NCI-H446 treated with DMSO at 0.1 percent for 48 hours (cell line): ENCODE results near the gene PAFAH2.
A peak's percentile ranks its signal among the peaks of the same experiment; 100 is the strongest.
"Not testable (repeated sequence)": the region's sequence is repeated elsewhere in the genome, so short reads cannot be mapped to it uniquely, and the experiment has no call there.

Source experiments
- DNase-seq: peaks from one replicate; lab custom pipeline; 2025; lab: John Stamatoyannopoulos, UW

The PAFAH2 gene

DNA sequence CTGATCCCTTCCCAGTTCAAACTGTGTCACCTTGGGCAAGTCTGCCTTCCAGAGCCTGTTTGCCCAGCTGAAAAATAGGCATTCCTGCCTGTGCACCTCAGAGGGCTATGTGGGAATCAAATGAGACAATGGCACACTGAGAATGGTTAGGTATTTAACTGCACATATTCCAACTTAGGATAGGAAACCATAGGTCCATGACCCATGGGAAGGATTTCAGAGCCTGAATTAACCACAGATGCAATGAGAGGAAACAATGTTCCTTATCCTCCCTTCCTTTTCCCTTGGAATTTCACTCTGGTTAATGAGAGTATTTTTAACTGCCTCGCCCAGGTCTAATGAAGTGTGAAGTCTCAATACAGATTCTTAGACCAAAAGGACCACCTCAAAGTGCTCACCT lies 12.7 kb downstream of the PAFAH2 start:
- DNase-seq: no peak

DNA sequence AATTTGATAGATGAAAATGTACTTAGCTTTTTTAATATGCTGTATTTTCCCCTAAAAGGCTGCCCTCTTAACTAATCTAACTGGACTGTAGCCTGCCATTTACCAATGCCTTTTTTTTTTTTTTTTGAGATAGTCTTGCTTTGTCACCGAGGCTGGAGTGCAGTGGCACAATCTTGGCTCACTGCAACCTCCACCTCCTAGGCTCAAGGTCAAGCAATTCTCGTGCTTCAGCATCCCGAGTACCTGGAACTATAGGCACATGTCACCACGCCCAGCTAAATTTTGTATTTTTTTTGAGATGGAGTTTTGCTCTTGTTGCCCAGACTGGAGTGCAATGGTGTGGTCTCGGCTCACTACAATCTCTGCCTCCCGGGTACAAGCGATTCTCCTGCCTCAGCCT lies 18.7 kb downstream of the PAFAH2 start:
- no peak for DNase-seq

- DNase-seq: no peak
Observed at GRCh38 chr1:25978403-25978802, 19.5 kb downstream of the PAFAH2 start.

- no peak for DNase-seq
Observed at GRCh38 chr1:25977801-25978200, 20.1 kb downstream of the PAFAH2 start.

DNA sequence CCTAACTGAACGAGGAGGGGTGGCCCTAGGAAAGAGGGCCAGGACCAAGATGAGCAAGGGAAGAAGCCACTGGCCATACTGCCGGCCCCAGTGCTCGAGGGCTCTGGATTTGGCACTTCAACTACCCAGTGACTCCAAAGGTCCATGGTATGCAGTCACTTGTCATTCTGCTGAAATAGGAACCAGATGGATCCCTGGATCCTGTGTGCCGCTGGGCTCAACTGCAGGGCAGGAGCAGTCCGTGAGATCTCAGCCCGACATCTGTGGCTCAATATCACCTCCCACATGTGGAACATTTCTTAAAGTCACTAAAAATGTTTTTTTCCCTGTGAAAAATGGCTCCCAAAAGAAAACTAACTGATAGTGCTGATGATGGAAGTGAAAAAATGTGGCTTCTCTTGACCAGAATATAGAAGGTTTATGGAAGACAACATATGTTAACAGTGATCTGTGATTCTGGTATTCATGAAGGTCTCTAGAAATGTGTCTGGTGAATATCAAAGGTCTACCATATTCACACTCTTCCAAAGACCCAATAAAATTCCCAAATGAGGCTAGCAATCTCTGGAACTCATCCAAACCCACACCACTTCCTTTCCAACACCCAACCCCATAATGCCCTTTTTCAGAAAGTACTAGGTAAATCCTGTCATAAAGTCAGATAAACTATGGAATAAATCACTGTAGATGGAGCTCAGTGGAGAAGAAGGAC lies 24.1 kb downstream of the PAFAH2 start:
- DNase-seq: no peak

GRCh38 chr1:25971811-25972180 lies 26.1 kb downstream of the PAFAH2 start:
- DNase-seq: no peak

- no peak for DNase-seq
Observed at GRCh38 chr1:25971066-25971810, 26.6 kb downstream of the PAFAH2 start.

DNA sequence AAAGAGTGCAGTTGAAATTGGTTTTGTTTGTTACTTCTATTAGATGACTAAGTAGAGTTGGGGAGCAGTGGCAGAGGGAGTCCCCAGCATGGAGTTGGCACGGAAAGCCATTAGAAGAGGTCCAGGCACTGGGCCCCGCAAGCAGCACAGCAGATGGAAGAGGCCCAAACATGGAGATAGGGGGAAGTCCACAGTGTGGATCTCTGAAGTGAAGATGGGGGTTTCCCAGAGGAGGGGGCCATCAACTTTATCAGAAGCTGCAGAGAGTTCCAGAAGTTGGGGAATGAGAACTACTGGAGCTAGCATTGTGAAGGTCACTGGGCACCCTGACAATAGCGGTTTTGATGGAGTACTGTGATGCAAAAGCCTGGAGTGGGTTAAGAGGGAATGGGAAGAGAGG lies 30.6 kb downstream of the PAFAH2 start:
- no peak for DNase-seq

- no peak for DNase-seq
Observed at GRCh38 chr1:25959611-25960010, 38.3 kb downstream of the PAFAH2 start.

DNA sequence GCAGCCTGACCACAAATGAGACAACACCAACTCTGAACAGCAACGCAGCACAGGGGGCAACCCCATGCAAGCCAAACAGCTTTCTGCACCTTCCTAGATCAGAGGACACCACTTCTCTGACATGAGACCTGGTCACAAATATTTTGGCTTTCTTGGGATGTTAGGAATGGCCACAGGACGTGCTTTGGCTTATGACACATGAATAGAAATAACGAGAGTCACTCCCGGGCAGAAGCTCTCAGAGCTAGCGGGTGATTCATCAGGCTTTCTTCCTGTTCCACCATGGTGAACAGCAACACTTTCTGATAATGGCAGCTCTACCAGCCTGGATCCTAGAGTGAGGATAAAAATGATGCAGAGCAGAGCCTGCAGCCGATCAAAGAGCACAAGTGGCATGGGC lies 39.4 kb downstream of the PAFAH2 start:
- DNase-seq: no peak

DNA sequence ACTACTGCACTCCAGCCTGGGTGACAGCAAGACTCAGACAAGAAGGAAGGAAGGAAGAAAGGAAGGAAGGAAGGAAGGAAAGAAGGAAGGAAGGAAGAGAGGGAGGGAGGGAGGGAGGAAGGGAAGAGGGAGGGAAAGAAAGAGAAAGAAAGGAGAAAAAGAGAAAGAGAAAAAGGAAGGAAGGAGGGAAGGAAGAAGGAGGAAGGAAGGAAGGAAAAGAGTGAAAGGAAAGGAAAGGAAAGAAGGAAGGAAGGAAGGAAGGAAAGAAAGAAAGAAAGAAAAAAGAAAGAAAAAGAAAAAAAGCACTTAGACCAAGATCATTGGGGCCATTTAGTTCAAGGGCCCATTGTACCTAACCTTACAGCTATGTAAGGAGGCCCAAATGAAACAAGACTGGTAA lies 42.3 kb downstream of the PAFAH2 start:
- no peak for DNase-seq

GRCh38 chr1:25954282-25954938 lies 43.5 kb downstream of the PAFAH2 start:
- DNase-seq: no peak

DNA sequence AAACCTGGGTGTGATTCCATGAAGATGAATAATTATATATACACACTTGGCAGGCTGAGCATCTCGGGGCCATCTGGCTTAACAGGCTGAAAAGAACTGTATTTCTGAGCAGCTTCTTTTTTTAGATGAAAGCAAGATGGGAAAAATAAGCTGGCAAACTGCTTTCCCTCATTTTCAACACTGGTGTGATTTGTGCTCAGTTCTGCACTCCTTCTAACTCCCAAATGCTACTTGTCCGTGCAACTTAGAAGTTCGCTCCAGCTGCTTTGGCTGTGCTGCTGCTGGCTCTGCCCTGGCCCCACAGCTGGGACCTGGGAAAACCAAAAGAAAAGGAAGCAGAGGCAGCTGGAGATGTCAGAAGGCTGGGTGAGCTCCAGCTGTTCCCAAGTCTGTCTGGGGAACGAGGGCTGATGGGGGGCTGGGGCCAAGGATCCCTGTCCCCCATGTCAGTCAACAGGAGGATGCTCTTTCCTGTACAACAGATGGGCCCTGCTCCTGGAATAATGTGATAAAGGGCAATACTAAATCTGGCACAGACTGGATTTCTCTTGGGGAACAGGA lies 44.9 kb downstream of the PAFAH2 start:
- DNase-seq: peak; percentile 95

DNA sequence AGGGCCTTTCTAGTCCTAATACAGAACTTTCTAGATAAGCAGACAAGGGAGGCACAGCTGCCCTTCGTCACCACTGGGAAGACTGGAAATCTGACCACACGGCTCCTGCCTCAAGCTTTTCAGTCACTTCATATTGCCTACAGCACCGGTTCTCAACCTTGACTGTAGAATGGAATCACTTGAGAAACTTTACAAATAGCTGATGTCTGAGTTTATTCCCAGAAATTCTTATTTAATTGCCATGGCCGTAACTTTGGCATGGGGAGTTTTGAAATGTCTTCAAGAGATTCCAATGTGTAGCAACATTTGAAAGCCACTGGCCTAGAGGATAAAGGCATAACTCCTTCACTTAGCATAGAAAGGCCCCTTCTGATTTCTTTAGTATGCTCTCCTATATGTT lies 49.2 kb downstream of the PAFAH2 start:
- no peak for DNase-seq

DNA sequence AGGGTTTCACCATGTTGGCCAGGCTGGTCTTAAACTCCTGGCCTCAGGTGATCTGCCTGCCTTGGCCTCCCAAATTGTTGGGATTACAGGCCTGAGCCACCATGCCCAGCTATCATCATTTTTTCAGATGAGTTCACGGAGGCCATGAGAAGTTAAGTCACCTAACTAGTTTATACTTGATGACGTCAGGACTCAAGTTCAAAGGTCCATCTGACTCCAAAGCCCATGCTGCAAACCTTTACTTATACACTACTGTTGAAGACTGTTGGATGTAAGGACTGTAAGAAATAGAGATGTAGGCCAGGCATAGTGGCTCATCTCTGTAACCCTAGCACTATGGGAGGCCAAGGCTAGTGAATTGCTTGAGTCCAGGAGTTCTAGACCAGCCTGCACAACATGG lies 50.8 kb downstream of the PAFAH2 start:
- no peak for DNase-seq

DNA sequence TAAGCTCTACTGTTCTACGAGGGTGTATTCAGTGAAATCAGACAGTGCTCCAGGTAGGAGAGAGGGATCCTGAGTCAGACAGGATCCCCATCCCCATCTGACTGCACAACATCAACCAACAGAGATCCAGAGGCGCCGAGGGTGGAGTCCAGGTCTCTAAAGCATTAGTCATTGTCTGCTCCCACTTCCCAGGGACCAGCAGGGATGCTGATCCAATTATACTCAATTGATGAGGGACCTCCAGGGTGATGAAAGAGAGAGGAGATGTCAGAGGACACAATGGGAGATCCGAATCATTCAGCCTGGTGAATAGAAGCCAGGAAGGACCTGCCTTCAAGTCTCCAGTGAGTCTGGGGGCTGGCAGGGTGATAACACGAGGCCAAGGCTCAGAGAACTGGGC lies 52.1 kb downstream of the PAFAH2 start:
- DNase-seq: no peak

DNA sequence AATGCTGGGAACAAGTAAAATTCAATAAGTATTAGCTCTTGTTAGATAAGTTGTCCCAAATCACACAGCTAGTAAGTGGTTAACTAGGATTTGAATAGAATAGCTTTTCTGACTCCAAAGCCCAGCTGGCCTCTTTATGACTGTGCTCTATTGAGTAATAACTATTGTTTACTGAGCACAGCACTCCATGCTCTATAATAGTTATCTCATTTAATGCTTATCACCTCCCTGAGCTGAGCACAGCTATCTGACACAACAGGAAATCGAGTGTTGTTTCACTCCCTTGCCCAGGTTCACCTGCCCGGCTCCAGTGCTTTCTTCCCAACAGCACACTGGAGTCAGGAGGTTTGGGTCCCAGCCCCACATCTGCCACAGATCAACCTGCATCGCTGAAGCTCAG lies 52.9 kb downstream of the PAFAH2 start:
- DNase-seq: no peak

- not testable (repeated sequence) for DNase-seq
Observed at GRCh38 chr1:25943511-25943910, 54.4 kb downstream of the PAFAH2 start.

DNA sequence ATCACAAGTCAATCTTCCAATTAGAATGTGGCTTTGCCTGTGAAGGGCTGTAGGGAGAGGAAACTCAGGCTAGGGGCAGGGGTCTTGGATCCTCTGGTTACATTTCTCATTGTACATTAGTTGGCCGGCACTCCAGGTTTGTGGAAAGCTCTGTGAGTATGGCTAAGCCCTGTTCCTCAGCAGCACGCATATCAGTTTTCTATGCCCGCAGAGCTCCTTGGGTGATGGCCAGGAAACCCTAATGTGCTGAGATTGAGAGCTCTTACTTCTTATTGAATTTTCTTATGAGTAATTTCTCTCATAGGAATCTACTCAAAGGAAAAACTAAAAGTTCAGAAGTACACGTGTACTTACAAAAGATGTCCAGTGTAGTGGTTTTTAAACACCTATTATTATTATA lies 60.9 kb downstream of the PAFAH2 start:
- DNase-seq: no peak

DNA sequence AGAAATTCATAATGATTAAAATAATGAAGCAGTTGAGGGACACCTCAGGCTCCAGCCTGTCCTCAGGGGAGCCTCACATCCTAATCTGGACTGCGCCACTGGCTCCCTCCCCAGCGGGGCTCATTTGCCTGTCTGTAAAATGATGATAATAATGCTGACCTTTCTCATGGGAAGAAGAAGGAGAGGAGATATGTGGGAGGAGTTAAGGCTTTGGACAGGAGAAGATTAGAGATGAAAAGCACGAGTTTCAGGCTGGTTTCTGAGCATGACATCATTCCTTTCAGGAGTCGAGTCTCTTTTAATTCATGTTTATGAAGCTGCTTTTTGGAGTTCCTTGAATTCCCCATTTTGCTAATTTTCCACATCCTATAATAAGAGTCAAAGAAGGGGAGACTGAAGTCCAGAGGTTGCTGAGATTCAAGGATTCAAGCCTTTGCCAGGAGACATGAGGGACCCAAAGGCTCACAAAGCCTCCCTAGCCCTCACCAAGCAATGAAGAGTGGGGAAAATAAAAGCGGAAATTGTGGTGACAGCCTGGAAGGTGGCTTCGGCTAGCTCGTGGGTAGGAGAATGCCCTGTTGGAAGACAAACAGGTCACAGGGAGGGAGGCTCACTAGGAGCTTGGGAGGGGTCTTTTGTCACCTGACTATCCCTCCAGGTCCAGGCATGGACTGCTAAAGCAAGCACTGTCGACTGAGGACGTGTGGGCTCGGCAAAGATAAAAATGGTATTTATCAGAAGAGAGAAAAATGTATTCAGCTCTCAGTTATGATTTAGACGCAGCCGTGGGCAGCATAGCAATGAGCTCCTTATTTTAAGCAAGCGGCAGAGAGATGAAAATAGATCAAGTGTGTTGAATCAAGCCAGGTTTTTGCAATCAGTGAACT lies 64.1 kb downstream of the PAFAH2 start:
- no peak for DNase-seq

DNA sequence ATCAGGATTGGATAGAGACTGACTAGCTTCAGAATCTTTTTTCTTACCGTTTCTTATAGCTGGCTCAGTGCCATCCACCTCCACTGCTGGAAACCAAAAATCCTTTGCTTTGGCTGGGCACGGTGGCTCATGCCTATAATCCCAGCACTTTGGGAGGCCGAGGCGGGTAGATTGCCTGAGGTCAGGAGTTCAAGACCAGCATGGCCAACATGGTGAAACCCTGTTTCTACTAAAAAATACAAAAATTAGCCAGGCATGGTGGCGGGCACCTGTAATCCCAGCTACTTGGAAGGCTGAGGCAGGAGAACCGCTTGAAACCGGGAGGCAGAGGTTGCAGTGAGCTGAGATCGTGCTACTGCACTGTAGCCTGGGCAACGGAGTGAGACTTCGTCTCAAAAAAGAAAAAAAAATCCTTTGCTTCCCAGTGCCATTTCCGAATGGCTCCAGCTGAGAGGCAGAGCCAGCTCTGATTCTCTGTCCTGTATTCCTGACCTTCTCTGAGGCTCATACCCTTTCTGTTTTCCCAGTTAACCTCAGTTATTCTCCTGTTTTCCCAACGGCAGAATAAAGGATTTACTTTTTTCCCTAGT lies 65.0 kb downstream of the PAFAH2 start:
- DNase-seq: not testable (repeated sequence)

DNA sequence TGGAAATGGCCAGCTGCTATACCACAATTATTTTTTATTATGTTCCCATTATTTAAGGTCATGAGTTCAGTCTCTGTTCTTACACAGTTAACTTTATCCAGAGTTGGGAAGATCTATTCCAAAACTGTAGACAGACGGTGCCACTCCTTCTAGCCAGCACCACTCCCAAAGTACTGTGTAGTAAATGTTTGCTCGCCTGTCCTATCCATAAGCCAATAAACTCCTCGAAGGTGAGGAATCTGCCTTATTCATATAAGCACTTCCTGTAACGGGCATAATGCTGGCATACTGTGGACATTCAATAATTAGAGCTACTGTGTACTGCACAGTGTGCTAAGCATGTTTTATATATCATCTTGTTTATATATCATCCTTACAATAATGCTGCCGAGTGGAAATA lies 65.5 kb downstream of the PAFAH2 start:
- DNase-seq: no peak
